DOHH2 (cell line): ENCODE measurements around the gene C3.

Source experiments
- EZH2phosphoT487 ChIP-seq: fragments of 200-600 bp; sonication (generic); IDR thresholded peaks from 2 replicates; pipeline ENCODE4 v1.6.1; 2017; ENCODE audit warnings: borderline replicate concordance, mild to moderate bottlenecking, antibody characterized with exemption, low read length, moderate library complexity, mixed read lengths
- TF ChIP-seq, protein P1 (sequence below): fragments of 200-600 bp; sonication (generic); IDR thresholded peaks from one replicate; pipeline ENCODE4 v1.5.1; 2014; ENCODE audit warnings: antibody characterized with exemption, mild to moderate bottlenecking, low read depth, low read length; ENCODE audit not compliant: poor library complexity, severe bottlenecking

DNA sequence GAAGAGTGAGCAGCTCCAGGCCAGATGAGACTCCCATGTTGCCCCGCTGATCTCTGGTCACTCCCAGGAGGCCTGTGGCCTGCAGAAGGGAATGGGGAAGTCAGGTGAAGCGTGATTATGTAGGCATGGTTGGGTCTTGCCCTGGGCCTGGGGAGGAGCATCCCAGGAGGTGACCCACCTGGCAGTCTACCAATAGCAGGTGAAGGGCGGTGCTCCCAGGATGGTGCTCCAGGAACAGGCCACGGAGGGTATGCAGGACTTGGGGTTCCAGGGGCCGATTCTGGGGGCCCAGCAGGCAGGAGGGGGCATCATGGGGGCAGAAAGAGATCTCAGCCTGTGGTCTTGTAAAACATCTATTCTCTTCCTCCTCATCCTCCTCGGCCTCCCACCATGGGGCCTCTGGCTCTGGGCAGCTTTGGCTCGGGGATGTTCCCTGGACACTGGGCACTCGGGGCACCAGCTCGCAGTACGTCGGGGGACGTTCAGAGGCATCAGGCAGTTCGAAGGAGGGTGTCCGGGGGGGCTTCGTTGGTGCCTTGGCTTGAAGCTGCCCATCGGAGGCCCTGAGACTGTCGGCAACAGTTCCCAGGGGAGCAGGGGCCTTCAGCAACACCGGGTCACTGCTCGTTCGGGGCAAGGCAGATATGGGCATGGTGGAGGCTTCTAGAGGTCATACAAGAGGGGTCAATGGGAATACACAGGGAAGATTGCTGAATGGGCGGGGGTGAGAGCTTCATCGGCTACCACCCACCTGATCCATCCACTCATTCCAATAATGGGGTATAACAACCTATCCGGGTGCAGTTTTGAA is 34.4 kb upstream of the C3 start:
- TF ChIP-seq, protein P1, sequence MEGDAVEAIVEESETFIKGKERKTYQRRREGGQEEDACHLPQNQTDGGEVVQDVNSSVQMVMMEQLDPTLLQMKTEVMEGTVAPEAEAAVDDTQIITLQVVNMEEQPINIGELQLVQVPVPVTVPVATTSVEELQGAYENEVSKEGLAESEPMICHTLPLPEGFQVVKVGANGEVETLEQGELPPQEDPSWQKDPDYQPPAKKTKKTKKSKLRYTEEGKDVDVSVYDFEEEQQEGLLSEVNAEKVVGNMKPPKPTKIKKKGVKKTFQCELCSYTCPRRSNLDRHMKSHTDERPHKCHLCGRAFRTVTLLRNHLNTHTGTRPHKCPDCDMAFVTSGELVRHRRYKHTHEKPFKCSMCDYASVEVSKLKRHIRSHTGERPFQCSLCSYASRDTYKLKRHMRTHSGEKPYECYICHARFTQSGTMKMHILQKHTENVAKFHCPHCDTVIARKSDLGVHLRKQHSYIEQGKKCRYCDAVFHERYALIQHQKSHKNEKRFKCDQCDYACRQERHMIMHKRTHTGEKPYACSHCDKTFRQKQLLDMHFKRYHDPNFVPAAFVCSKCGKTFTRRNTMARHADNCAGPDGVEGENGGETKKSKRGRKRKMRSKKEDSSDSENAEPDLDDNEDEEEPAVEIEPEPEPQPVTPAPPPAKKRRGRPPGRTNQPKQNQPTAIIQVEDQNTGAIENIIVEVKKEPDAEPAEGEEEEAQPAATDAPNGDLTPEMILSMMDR = no peak
- no peak for TF ChIP-seq EZH2phosphoT487
